GM12878 (cell line): ENCODE results near the gene TCIRG1. TPM values are rescaled to one million over a fixed set of nuclear protein-coding genes. Genes with fewer than 3 reads are reported as not detected.
A peak's percentile ranks its signal among the peaks of the same experiment; 100 is the strongest.

Experiments used
- ATAC-seq: fragments of 200-7000 bp; cut with Tn5 transposase; 3 replicates; pipeline ENCODE4 v1.9.1; 2020; ENCODE audit warnings: mild to moderate bottlenecking, moderate library complexity
- BruUV-seq: library from RNA; stranded (reverse); fragments of 400-500 nt; replicated peaks from 2 replicates; lab custom pipeline; 2021; lab: Mats Ljungman, UMichigan
- CTCF ChIA-PET: fragments of 300-600 bp; sonication (Branson Sonifier 250); formaldehyde crosslinking; extraction: SDS; loops from one replicate; lab custom pipeline; 2021; ENCODE audit warnings: inconsistent platforms; lab: Yijun Ruan, JAX
- POLR2A ChIA-PET: fragments of 350-600 bp; formaldehyde crosslinking; extraction: SDS; loops from one replicate; lab custom pipeline; 2021; ENCODE audit warnings: inconsistent platforms; lab: Charles Lee
- RAD21 ChIA-PET: fragments of 300-600 bp; sonication (Branson Sonifier 250); formaldehyde crosslinking; loops from one replicate; lab custom pipeline; 2023; ENCODE audit warnings: antibody characterized with exemption; ENCODE audit not compliant: unreplicated experiment; lab: Charles Lee
- SMC1A ChIA-PET: fragments of 300-600 bp; sonication (Branson Sonifier 250); formaldehyde crosslinking; loops from one replicate; lab custom pipeline; 2023; ENCODE audit not compliant: unreplicated experiment, uncharacterized antibody; lab: Charles Lee
- DNase-seq: peaks from one replicate; pipeline ENCODE4 v3.0.0-alpha.2; 2011; ENCODE audit warnings: low read depth, low spot score
- FAIRE-seq: peaks from 3 replicates; lab custom pipeline; 2011; peaks lifted over from hg19 to GRCh38; lab: Jason Lieb, UNC
- H2AFZ ChIP-seq: 2 replicates; pipeline ENCODE4 v1.6.0; 2011; ENCODE audit warnings: low read depth, low read length, control low read depth; ENCODE audit not compliant: control insufficient read depth
- H3K27ac ChIP-seq: 2 replicates; pipeline ENCODE4 v1.5.1; 2011; ENCODE audit warnings: control low read depth; ENCODE audit not compliant: control insufficient read depth, insufficient read depth
- H3K27me3 ChIP-seq, 2 experiments: replicated peaks in 1 of 2; 2 replicates each; pipeline versions ENCODE4 v1.6.0 to v1.6.1; 2011; ENCODE audit warnings: low read length in 1 of 2; ENCODE audit not compliant: control insufficient read depth in 2 of 2, insufficient read depth in 2 of 2
- H3K36me3 ChIP-seq, 2 experiments: 2 replicates each; pipeline ENCODE4 v1.5.1; 2011; ENCODE audit warnings: low read length in 1 of 2; ENCODE audit not compliant: control insufficient read depth in 2 of 2, insufficient read depth in 2 of 2
- H3K4me1 ChIP-seq: 2 replicates; pipeline ENCODE4 v1.6.1; 2011; ENCODE audit warnings: mild to moderate bottlenecking, low read length, moderate library complexity, mixed read lengths; ENCODE audit not compliant: control insufficient read depth, insufficient read depth
- H3K4me2 ChIP-seq: 2 replicates; pipeline ENCODE4 v1.6.0; 2011; ENCODE audit warnings: control low read depth; ENCODE audit not compliant: control insufficient read depth, insufficient read depth
- H3K4me3 ChIP-seq: fragments of 200-600 bp; sonication (generic); 2 replicates; pipeline ENCODE4 v1.5.1; 2016
- H3K79me2 ChIP-seq: 2 replicates; pipeline ENCODE4 v1.6.0; 2011; ENCODE audit warnings: low read length; ENCODE audit not compliant: control insufficient read depth, insufficient read depth
- H3K9ac ChIP-seq: 2 replicates; pipeline ENCODE4 v1.8.0; 2011; ENCODE audit warnings: low read length, control low read depth, mixed read lengths; ENCODE audit not compliant: control insufficient read depth, insufficient read depth
- H3K9me3 ChIP-seq: replicated peaks from 3 replicates; pipeline ENCODE4 v1.5.1; 2011; ENCODE audit warnings: mild to moderate bottlenecking, low read length; ENCODE audit not compliant: control insufficient read depth, insufficient read depth
- H4K20me1 ChIP-seq: 2 replicates; pipeline ENCODE4 v1.6.0; 2011; ENCODE audit not compliant: control insufficient read depth, insufficient read depth
- CTCF ChIP-seq, 3 experiments: IDR thresholded peaks in 2 of 3; conservative IDR thresholded peaks in 1 of 3; 2 replicates each; pipeline ENCODE4 v1.5.1; 2011; ENCODE audit warnings: low read depth in 3 of 3, low read length in 3 of 3, mild to moderate bottlenecking in 3 of 3, control low read depth in 2 of 3, moderate library complexity in 2 of 3, inconsistent platforms in 1 of 3, mixed read lengths in 1 of 3; ENCODE audit not compliant: control insufficient read depth in 2 of 3, insufficient read depth in 1 of 3; ENCODE audit errors: extremely low read depth in 1 of 3
- JUNB ChIP-seq: IDR thresholded peaks from 2 replicates; pipeline ENCODE4 v1.6.1; 2016; ENCODE audit warnings: antibody characterized with exemption, mild to moderate bottlenecking
- RAD21 ChIP-seq: IDR thresholded peaks from 2 replicates; pipeline ENCODE4 v1.6.1; 2011; ENCODE audit warnings: mild to moderate bottlenecking, low read depth, low read length, moderate library complexity; ENCODE audit not compliant: insufficient read depth
- TCF3 ChIP-seq: IDR thresholded peaks from 2 replicates; pipeline ENCODE4 v1.6.1; 2012; ENCODE audit warnings: low read depth, mild to moderate bottlenecking, low read length, borderline replicate concordance; ENCODE audit not compliant: insufficient read depth
- USF1 ChIP-seq: IDR thresholded peaks from 2 replicates; pipeline ENCODE4 v1.6.1; 2011; ENCODE audit warnings: borderline replicate concordance, low read depth, mild to moderate bottlenecking, moderate library complexity, mixed read lengths, low read length; ENCODE audit not compliant: insufficient read depth; ENCODE audit errors: extremely low read length
- ZBED1 ChIP-seq: IDR thresholded peaks from 2 replicates; pipeline ENCODE4 v1.6.1; 2016; ENCODE audit warnings: borderline replicate concordance
- WGBS: methylation state at CpG from one replicate; pipeline ENCODE4 v1.1.6; 2016; ENCODE audit warnings: low lambda C conversion rate; ENCODE audit not compliant: insufficient replicate concordance, insufficient coverage; ENCODE audit errors: missing lambda C conversion rate; 5-methylcytosine and 5-hydroxymethylcytosine counted together
- in situ Hi-C: fragments of 300-500 bp; cut with MboI; formaldehyde crosslinking; loops from 9 replicates; pipeline ENCODE4 v1.14.3; 2018; ENCODE audit warnings: mixed read lengths
- intact Hi-C: fragments of 100-400 bp; cut with micrococcal nuclease; formaldehyde crosslinking; loops from one replicate; pipeline ENCODE4 v1.14.2; 2022; ENCODE audit not compliant: unreplicated experiment
- polyA plus RNA-seq, 11 experiments: library from polyadenylated mRNA; depleted of rRNA in 4 of 11; unstranded in 6 of 11; stranded (reverse) in 5 of 11; fragments of >200 nt; fragmentation: Nextera tagmentation in 4 of 11; fragmentation: Illumina TruSeq in 1 of 11; extraction: Ambion mirVana in 4 of 11; extraction: Trizol in 1 of 11; gene quantifications; 1 replicate in 1 of 11; 2 replicates in 10 of 11; pipeline versions ENCODE4 v1.2.1 to v1.2.3, GENCODE V29; 2011 to 2016; ENCODE audit warnings: inconsistent platforms in 2 of 11, missing spikeins in 2 of 11, low read depth in 1 of 11
- total RNA-seq, 4 experiments: library from RNA; depleted of rRNA in 3 of 4; stranded (reverse); fragments of >200 nt in 3 of 4; fragmentation: Illumina TruSeq in 1 of 4; extraction: Trizol in 1 of 4; gene quantifications; 2 replicates each; pipeline versions ENCODE4 v1.2.1 to v1.2.3, GENCODE V29; 2013 to 2021
- TF ChIP-seq, protein P1 (sequence below): fragments of 450-650 bp; IDR thresholded peaks from 2 replicates; pipeline ENCODE4 v1.6.1; 2016; ENCODE audit warnings: mild to moderate bottlenecking, moderate library complexity, borderline replicate concordance

TCIRG1 gene
- total and polyA plus RNA-seq, 10 of the 15 experiments (the other 5 are each of a cell fraction or from before 2014, with no cell fraction given), result 0.76 to 218 (median 87.4) TPM

GRCh38 chr11:68020575-68020974 lies 18.2 kb upstream of the TCIRG1 start:
- ChIA-PET POLR2A (no interaction called here), RAD21 (interaction anchor here (2.0 kb wide), 1 partner anchor 10 kb away, joined by 5 read pairs; the partner anchor contains the start of gene ALDH3B1), CTCF (no interaction called here), SMC1A (no interaction called here)
- no peak for TF ChIP-seq TCF3
- no peak for TF ChIP-seq JUNB
- peak in 2 of 3 experiments; percentile 11 to 14; a peak in 1 of 6 replicates for TF ChIP-seq CTCF (IDR thresholded peaks at IDR 0.05 in 2 of 3, conservative IDR thresholded peaks at IDR 0.05 in 1 of 3; ENCODE audit: control insufficient read depth in 2 of 3, extremely low read depth in 1 of 3, insufficient read depth in 1 of 3, low read depth in 3 of 3, low read length in 3 of 3)
- TF ChIP-seq, protein P1, sequence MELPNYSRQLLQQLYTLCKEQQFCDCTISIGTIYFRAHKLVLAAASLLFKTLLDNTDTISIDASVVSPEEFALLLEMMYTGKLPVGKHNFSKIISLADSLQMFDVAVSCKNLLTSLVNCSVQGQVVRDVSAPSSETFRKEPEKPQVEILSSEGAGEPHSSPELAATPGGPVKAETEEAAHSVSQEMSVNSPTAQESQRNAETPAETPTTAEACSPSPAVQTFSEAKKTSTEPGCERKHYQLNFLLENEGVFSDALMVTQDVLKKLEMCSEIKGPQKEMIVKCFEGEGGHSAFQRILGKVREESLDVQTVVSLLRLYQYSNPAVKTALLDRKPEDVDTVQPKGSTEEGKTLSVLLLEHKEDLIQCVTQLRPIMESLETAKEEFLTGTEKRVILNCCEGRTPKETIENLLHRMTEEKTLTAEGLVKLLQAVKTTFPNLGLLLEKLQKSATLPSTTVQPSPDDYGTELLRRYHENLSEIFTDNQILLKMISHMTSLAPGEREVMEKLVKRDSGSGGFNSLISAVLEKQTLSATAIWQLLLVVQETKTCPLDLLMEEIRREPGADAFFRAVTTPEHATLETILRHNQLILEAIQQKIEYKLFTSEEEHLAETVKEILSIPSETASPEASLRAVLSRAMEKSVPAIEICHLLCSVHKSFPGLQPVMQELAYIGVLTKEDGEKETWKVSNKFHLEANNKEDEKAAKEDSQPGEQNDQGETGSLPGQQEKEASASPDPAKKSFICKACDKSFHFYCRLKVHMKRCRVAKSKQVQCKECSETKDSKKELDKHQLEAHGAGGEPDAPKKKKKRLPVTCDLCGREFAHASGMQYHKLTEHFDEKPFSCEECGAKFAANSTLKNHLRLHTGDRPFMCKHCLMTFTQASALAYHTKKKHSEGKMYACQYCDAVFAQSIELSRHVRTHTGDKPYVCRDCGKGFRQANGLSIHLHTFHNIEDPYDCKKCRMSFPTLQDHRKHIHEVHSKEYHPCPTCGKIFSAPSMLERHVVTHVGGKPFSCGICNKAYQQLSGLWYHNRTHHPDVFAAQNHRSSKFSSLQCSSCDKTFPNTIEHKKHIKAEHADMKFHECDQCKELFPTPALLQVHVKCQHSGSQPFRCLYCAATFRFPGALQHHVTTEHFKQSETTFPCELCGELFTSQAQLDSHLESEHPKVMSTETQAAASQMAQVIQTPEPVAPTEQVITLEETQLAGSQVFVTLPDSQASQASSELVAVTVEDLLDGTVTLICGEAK, result no peak
- TF ChIP-seq USF1, result no peak
- TF ChIP-seq RAD21, result 0 out of 2 replicates have a peak, but pooled peaks have one; percentile 2
- no peak for TF ChIP-seq ZBED1
- 17% methylated on average over 11 of the region's 11 CpGs for WGBS
- no peak overlapping the region for H2AFZ ChIP-seq
- FAIRE-seq (no peak), ATAC-seq (peak; percentile 53), DNase-seq (no peak)
- no peaks in the 10 kb centered on the region for H3K36me3 ChIP-seq
- H3K9me3 ChIP-seq, result no peaks in the 10 kb centered on the region
- H4K20me1 ChIP-seq, result no peaks in the 10 kb centered on the region
- H3K4me2 ChIP-seq, result no peak overlapping the region
- peaks cover under 1% of the 10 kb centered on the region; the same call in 1 of the 2 replicates for H3K4me1 ChIP-seq
- in situ Hi-C loops, result no loop called here
- H3K4me3 ChIP-seq, result no peak overlapping the region
- BruUV-seq, result no TSS peak
- intact Hi-C loops, result loop anchor here (10.0 kb wide), 1 partner anchor 434 kb away; no protein-coding TSS in a partner anchor
- no peak overlapping the region for H3K27ac ChIP-seq
- H3K27me3 ChIP-seq, result no peaks in the 10 kb centered on the region; a peak in 1 of 4 replicates
- H3K9ac ChIP-seq, result no peak overlapping the region
- H3K79me2 ChIP-seq, result no peaks in the 10 kb centered on the region
